M059J (cell line): ENCODE results near the gene TMC8. TPM values are rescaled to one million over a fixed set of nuclear protein-coding genes. Genes with fewer than 3 reads are reported as not detected.
"Not testable (repeated sequence)": the region's sequence is repeated elsewhere in the genome, so short reads cannot be mapped to it uniquely, and the experiment has no call there.

Source experiments
- DNase-seq: peaks from one replicate; pipeline ENCODE4 v3.0.0-alpha.2; 2012; ENCODE audit warnings: low read depth
- total RNA-seq: library from RNA; depleted of rRNA; stranded (reverse); fragments of >200 nt; shearing (Covaris generic); gene quantifications from 2 replicates; pipeline ENCODE4 v1.2.3, GENCODE V29; 2014; rRNA removed

The TMC8 gene
- total RNA-seq = not detected in 2 replicates

- no peak for DNase-seq
Measured at GRCh38 chr17:78130437-78131101, at the start of gene TMC8. Gene TMC8, plus strand, starts transcription at chr17:78130771. Its CDS starts 818 bp downstream, at chr17:78131589.

DNA sequence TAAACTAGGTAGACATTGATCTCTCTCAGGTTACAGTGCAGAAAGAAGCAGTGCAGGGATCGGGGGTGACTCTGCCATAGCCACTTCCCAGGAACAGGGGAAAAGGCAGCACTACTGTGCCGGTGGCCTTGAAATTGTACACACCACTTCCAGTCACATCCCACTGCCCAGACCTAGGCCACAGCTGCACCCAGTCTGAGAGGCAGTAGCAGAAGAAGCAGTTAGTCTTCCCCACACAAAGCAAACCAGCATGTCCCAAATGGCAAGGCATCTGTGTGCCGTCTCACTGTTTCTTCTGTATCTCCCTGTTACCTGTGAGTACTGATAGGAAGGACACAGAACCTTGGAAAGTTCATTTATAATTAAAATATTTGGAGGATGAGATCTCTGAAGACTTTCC, 49.0 kb upstream of the TMC8 start:
- no peak for DNase-seq

DNA sequence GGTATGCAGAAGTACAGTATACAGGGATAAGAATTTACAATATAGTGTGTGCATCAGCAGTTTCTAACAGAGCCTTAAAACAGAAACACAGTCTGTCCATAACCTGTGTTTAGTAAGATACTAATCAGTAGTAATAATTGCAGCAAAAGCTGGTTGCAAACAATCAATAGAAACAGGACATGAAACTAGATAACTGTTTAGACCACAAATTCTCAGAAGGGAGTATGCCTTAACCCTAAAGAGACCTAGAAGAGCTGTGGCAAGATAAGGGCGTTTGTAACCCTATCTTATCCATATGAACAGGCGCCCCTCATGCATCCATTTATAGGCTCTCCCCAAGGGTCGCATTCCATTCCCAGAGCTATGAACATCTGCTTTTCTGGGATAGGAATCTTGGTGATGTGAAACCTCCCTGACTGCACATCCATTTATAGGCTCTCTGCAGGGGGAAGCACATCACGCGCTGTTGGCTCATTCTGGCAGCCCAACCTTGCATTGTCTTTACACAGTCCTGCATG, 48.2 kb upstream of the TMC8 start:
- not testable (repeated sequence) for DNase-seq

DNA sequence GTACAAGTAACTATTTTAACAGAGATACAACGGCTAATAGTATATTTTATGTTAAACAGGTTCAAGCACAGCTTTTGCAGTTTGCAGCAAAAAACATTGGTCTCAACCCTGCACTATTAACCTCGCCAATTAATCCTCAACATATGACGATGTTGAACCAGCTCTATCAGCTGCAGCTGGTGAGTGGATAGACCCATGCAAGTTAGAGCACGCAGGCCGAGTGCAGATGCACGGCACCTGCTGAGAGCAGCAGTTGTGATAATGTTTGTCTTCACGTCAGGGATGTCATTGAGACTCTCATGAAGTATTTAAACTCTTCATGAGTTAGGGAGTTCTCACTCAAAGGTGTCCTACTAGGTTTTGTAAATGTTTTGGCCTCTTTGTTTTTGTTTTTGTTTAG, 47.6 kb upstream of the TMC8 start:
- DNase-seq = no peak

DNA sequence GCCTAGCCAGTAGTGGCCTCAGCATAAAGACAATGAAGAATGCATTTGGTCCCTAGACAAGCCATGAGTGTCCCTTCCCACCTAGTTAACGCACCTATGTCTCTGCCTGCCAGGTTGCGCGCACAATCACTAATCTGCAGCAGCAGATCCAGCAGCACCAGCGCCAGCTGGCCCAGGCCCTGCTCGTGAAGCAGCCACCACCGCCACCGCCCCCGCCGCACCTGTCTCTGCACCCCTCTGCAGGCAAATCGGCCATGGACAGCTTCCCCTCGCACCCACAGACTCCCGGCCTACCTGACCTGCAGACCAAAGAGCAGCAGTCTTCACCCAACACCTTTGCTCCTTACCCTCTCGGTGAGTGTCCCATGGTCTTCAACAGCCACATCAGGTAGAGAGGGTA, 43.8 kb upstream of the TMC8 start:
- no peak for DNase-seq

- DNase-seq = no peak
Measured at GRCh38 chr17:78088529-78088928, 42.0 kb upstream of the TMC8 start.

- DNase-seq = no peak
Measured at GRCh38 chr17:78089576-78090281, 40.8 kb upstream of the TMC8 start.

- DNase-seq = peak; percentile 14
Measured at GRCh38 chr17:78092794-78093324, 37.7 kb upstream of the TMC8 start.

DNA sequence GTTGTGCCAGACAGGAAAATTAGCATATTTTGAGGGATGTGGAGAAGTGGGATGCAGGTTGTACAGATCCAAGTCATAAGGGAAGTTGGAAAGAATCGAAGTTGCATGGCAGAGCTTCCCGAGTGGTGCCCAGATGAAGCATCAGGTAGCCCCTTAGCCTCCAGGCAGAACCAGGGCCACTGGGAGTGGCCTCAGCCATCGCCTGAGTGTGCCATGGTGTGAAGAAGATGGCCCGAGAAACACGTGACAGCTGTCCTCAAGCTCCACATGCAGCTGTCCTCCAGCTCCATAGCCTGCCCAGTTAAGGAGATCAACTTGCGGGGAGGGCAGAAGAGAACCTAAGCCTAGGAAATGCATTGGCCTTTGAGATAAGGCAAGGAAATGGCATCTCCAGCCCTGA, 35.5 kb upstream of the TMC8 start:
- DNase-seq = no peak

- no peak for DNase-seq
Measured at GRCh38 chr17:78096093-78096492, 34.5 kb upstream of the TMC8 start.

GRCh38 chr17:78101112-78101511, 29.5 kb upstream of the TMC8 start:
- no peak for DNase-seq

- no peak for DNase-seq
Measured at GRCh38 chr17:78101542-78101941, 29.0 kb upstream of the TMC8 start.

DNA sequence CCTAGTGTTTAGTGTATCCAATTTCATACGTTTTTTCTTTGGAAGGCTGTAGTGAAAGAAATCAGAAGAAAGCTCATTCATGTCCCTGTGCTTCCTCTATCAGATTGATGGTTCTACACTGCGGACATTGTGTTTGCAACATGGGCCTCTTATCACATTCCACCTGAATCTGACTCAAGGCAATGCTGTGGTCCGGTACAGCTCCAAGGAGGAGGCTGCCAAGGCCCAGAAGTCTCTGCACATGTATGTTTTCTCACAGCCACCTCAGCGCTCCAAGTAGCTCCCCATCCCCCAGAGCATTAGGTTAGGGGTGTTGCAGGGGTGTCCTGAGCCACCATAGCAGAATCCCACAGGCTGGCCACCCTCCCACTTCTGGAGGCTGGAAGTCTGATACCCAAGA, 27.3 kb upstream of the TMC8 start:
- DNase-seq = no peak

- no peak for DNase-seq
Measured at GRCh38 chr17:78104540-78104941, 26.0 kb upstream of the TMC8 start.

- no peak for DNase-seq
Measured at GRCh38 chr17:78105101-78105500, 25.5 kb upstream of the TMC8 start.

GRCh38 chr17:78105551-78105950, 25.0 kb upstream of the TMC8 start:
- no peak for DNase-seq

GRCh38 chr17:78106211-78106610, 24.4 kb upstream of the TMC8 start:
- no peak for DNase-seq

DNA sequence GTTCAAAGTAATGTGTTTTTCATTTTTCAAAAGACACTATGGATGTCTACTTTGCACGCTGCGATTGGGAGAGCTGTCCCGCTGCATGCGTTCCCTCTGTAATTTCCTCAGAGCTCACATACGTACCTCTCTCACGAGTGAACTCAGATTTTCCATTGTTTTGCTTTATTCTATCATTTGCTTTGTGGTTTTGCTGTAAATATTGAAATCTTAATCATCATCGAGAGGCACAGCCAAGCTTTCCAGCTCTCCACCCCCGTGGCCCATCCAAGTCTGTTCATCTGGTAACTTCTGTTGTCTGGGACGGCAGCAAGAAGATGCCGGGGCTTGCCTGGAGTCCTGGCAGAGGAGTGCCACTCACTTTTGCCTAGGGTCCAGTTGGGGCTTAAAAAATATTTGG, 23.1 kb upstream of the TMC8 start:
- no peak for DNase-seq

DNA sequence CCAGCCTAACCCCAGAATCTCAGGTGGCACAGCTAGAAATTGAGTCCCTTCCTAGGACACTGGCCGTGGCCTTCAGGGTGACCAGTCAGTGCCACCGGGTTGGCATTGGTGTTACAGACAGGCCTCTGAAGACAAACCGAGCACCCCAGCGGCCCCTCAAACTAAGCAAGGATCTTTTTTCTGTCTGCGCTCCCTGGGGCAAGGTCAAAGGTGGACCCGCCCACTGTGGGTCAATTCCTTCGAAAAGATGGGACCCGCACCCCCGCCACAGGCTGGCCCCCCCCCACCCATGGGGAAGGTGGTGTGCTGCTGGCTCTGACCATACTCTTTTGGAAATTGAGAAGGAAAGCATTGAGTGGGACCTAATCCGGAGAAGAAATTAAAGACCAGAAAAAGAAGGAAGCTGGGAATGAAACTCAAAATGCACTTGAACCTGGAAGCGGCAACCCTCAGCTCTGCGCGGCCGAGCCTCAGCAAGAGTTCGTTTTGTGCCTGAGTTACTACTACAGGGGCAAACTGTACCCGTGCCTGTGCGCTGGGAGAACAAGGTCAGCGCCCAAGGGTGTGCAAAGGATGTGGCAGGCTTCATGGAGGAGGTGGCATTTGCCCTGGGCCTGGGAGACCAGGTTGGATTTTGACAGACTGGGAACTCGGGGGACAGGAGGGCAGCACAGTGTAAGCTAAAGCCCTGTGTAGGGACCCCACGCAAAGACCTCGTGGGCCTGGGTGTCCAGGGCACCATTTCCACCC, 22.4 kb upstream of the TMC8 start:
- DNase-seq = no peak

DNA sequence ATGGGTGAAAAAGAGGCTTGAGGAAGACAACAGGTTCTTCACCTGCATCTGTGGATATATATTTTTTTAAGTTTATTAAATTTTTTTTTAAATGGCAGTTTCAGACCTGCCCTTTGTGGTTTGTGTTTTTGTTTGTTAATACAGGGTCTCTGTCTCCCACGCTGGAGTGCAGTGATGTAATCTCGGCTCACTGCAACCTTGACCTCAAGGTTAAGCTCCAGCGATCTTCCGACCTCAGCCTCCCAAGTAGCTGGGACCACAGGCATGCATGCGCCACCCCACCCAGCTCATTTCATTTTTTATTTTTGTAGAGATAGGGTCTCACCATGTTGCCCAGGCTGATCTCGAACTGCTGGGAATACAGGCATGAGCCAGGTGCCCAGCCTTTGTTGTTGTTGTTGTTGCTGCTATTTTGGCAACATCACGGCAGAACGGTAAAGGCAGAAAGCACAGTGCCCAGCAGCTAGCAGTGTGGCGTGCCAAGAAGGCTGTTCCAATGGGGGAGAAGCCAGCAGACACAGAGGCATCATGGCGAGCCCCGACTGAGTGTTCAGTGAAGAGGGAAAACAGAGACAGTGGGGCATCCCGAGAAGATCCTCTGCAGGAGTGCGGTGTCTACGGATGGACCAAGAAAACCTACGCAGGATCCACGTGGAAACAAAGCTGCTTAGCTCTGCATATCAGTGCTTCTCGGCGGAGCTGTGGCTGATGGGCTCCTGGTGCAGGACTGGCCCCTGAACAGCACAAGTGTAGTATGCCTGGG, 21.7 kb upstream of the TMC8 start:
- no peak for DNase-seq

DNA sequence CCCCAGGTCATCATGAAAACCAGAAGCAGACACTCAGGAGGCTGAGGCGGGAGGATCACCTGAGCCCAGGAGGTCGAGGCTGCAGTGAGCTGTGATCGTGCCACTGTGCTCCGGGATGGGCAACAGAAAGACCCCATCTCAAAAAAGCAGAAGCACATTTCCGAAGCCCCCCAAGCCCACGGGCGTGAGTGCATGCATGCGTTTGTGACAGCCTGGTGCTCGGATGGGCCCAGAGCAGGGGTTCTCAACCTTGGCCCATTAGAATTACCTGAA, 21.1 kb upstream of the TMC8 start:
- no peak for DNase-seq
